HepG2 (cell line): ENCODE data around the gene RPS6KC1. TPM values are rescaled to one million over a fixed set of nuclear protein-coding genes. Genes with fewer than 3 reads are reported as not detected.

Source experiments
- ATAC-seq: fragments of 200-7000 bp; cut with Tn5 transposase; 3 replicates; pipeline ENCODE4 v1.9.1; 2020; ENCODE audit warnings: mild to moderate bottlenecking, moderate library complexity
- BruUV-seq: library from RNA; stranded (reverse); fragments of 400-500 nt; replicated peaks from 2 replicates; lab custom pipeline; 2021; lab: Mats Ljungman, UMichigan
- CTCF ChIA-PET: fragments of 300-600 bp; formaldehyde crosslinking; extraction: SDS; loops from one replicate; lab custom pipeline; 2021; ENCODE audit warnings: low total read pairs, inconsistent platforms, low intra/inter-chr PET ratio; lab: Yijun Ruan, JAX
- POLR2A ChIA-PET: fragments of 350-600 bp; sonication (Branson Sonifier 250); formaldehyde crosslinking; loops from one replicate; lab custom pipeline; 2020; ENCODE audit warnings: antibody characterized with exemption, inconsistent platforms; lab: Yijun Ruan, JAX
- DNase-seq: peaks from one replicate; pipeline ENCODE4 v3.0.0-alpha.2; 2015; ENCODE audit warnings: low spot score
- FAIRE-seq: peaks from 3 replicates; lab custom pipeline; 2011; peaks lifted over from hg19 to GRCh38; lab: Jason Lieb, UNC
- H2AFZ ChIP-seq: one replicate; pipeline ENCODE4 v1.6.1; 2011; ENCODE audit warnings: low read length, inconsistent platforms
- H3K27ac ChIP-seq: fragments of 300-600 bp; 3 replicates; pipeline ENCODE4 v1.8.0; 2011; ENCODE audit warnings: mixed run types, mild to moderate bottlenecking, mixed read lengths, low read length, inconsistent platforms; ENCODE audit not compliant: insufficient read depth; ENCODE audit errors: extremely low read length
- H3K27me3 ChIP-seq, 2 experiments: fragments of 200-600 bp in 1 of 2; 2 replicates in 1 of 2; 3 replicates in 1 of 2; pipeline versions ENCODE4 v1.6.0 to v1.8.0; 2011; ENCODE audit warnings: low read length in 2 of 2, mild to moderate bottlenecking in 2 of 2, moderate library complexity in 2 of 2, inconsistent platforms in 1 of 2; ENCODE audit not compliant: insufficient read depth in 2 of 2, control insufficient read depth in 1 of 2
- H3K36me3 ChIP-seq, 2 experiments: fragments of 200-600 bp in 1 of 2; replicated peaks in 1 of 2; 2 replicates in 1 of 2; 3 replicates in 1 of 2; pipeline versions ENCODE4 v1.5.1 to v1.8.0; 2011; ENCODE audit warnings: low read length in 2 of 2, inconsistent platforms in 1 of 2; ENCODE audit not compliant: insufficient read depth in 2 of 2, control insufficient read depth in 1 of 2
- H3K4me1 ChIP-seq: 2 replicates; pipeline ENCODE4 v1.5.1; 2012; ENCODE audit warnings: low read length, inconsistent platforms; ENCODE audit not compliant: insufficient read depth
- H3K4me2 ChIP-seq: 2 replicates; pipeline ENCODE4 v1.6.0; 2011; ENCODE audit warnings: low read depth, low read length, inconsistent platforms
- H3K4me3 ChIP-seq, 3 experiments: fragments of 200-600 bp in 1 of 3; sonication (generic), shearing (Covaris generic) in 1 of 3; replicated peaks in 1 of 3; 2 replicates each; pipeline ENCODE4 v1.5.1; 2011 to 2016; ENCODE audit warnings: low read length in 3 of 3, inconsistent platforms in 2 of 3, low read depth in 2 of 3, mild to moderate bottlenecking in 2 of 3, control low read depth in 1 of 3, mixed read lengths in 1 of 3; ENCODE audit not compliant: insufficient read depth in 1 of 3
- H3K79me2 ChIP-seq: one replicate; pipeline ENCODE4 v1.6.1; 2011; ENCODE audit warnings: low read length, inconsistent platforms; ENCODE audit not compliant: insufficient read depth
- H3K9ac ChIP-seq: 2 replicates; pipeline ENCODE4 v1.6.0; 2011; ENCODE audit warnings: mild to moderate bottlenecking, low read depth, low read length, inconsistent platforms; ENCODE audit not compliant: insufficient read depth
- H3K9me3 ChIP-seq: 2 replicates; pipeline ENCODE4 v1.5.1; 2012; ENCODE audit warnings: mild to moderate bottlenecking, low read length
- H4K20me1 ChIP-seq: 2 replicates; pipeline ENCODE4 v1.6.0; 2011; ENCODE audit warnings: inconsistent platforms, mild to moderate bottlenecking, low read length, moderate library complexity; ENCODE audit not compliant: insufficient read depth
- HDAC2 ChIP-seq: sonication (generic); formaldehyde crosslinking; IDR thresholded peaks from 2 replicates; pipeline ENCODE4 v1.4.0; 2020; ENCODE audit warnings: missing genetic modification reagents
- ZHX2 ChIP-seq, 2 experiments: sonication (generic) in 1 of 2; formaldehyde crosslinking in 1 of 2; IDR thresholded peaks; 2 replicates each; pipeline versions ENCODE4 v1.6.1 to v1.9.0; 2014 to 2022; ENCODE audit warnings: antibody characterized with exemption in 1 of 2, borderline replicate concordance in 1 of 2, inconsistent platforms in 1 of 2, low read depth in 1 of 2, missing genetic modification reagents in 1 of 2
- ZNF234 ChIP-seq: sonication (generic); formaldehyde crosslinking; conservative IDR thresholded peaks from 2 replicates; pipeline ENCODE4 v1.5.1; 2020; ENCODE audit warnings: mild to moderate bottlenecking, missing genetic modification reagents
- ZNF530 ChIP-seq: sonication (generic); formaldehyde crosslinking; IDR thresholded peaks from 2 replicates; pipeline ENCODE4 v1.5.0; 2020; ENCODE audit warnings: low read depth, mild to moderate bottlenecking, missing genetic modification reagents
- WGBS: methylation state at CpG from one replicate; pipeline ENCODE4 v1.1.6; 2017; ENCODE audit warnings: low lambda C conversion rate; 5-methylcytosine and 5-hydroxymethylcytosine counted together
- in situ Hi-C: cut with HindIII; loops from 2 replicates; pipeline ENCODE4 v1.10.0; 2017; ENCODE audit warnings: low pct_unique_long_range_greater_than_20kb; ENCODE audit not compliant: extremely low pct_ligation_motif_present
- intact Hi-C: fragments of 100-400 bp; cut with micrococcal nuclease; formaldehyde crosslinking; loops from one replicate; pipeline ENCODE4 v1.10.0; 2022; ENCODE audit not compliant: unreplicated experiment
- polyA plus RNA-seq, 8 experiments: library from polyadenylated mRNA; depleted of rRNA in 3 of 8; stranded (reverse) in 7 of 8; unstranded in 1 of 8; fragments of >200 nt; fragmentation: Illumina TruSeq in 4 of 8; extraction: Trizol in 4 of 8; gene quantifications; 2 replicates each; pipeline versions ENCODE4 v1.2.1 to v1.2.3, GENCODE V29; 2011 to 2016; ENCODE audit warnings: low read depth in 4 of 8, missing spikeins in 1 of 8, mixed read lengths in 1 of 8; ENCODE audit not compliant: insufficient read depth in 1 of 8
- total RNA-seq, 5 experiments: library from RNA; depleted of rRNA; stranded (reverse); fragments of >200 nt; fragmentation: Illumina TruSeq; extraction: Trizol; gene quantifications; 2 replicates each; pipeline ENCODE4 v1.2.3, GENCODE V29; 2016; ENCODE audit warnings: low read depth in 1 of 5

Gene RPS6KC1
- total and polyA plus RNA-seq, 2 of the 13 experiments (the other 11 are each of a cell fraction or from before 2014, with no cell fraction given): 11.0 to 25.2 TPM

- intact Hi-C loops: loop anchor here (5.0 to 10.0 kb wide), 4 partner anchors 123 to 1205 kb away; no protein-coding TSS in a partner anchor
- Histone ChIP-seq H3K4me3 (no peak overlapping the region), H3K36me3 (no peaks in the 10 kb centered on the region; a peak in 1 of 5 replicates), H3K9me3 (no peaks in the 10 kb centered on the region), H3K27me3 (no peaks in the 10 kb centered on the region), H4K20me1 (no peaks in the 10 kb centered on the region), H3K9ac (no peak overlapping the region), H3K4me2 (no peak overlapping the region), H3K79me2 (no peaks in the 10 kb centered on the region), H2AFZ (no peak overlapping the region)
- 100% methylated on average over 2 of the region's 2 CpGs for WGBS
- BruUV-seq: no TSS peak
- CTCF ChIA-PET: no interaction called here
- in situ Hi-C loops: loop anchor here (10.0 kb wide), 1 partner anchor 1005 kb away; no protein-coding TSS in a partner anchor
- DNase-seq (no peak), FAIRE-seq (no peak)
- POLR2A ChIA-PET: no interaction called here
- TF ChIP-seq ZNF530 (CRISPR knock-in tag): no peak
- TF ChIP-seq, all 625 proteins: peak for 0
- no peak for ATAC-seq
- Histone ChIP-seq H3K27ac (no peak overlapping the region), H3K4me1 (peaks cover 19% of the 10 kb centered on the region)
Observed at GRCh38 chr1:213119794-213120193, 68.8 kb downstream of the RPS6KC1 start.

- no peak overlapping the region for H3K4me2 ChIP-seq
- in situ Hi-C loops: loop anchor here (10.0 kb wide), 1 partner anchor 1004 kb away; no protein-coding TSS in a partner anchor
- no peak for FAIRE-seq
Observed at GRCh38 chr1:213120386-213120785, 69.3 kb downstream of the RPS6KC1 start.

More at GRCh38 chr1:213120386-213120785, 69.3 kb downstream of the RPS6KC1 start:
- ChIA-PET POLR2A (no interaction called here), CTCF (no interaction called here)
- WGBS: 98% methylated on average over 3 of the region's 3 CpGs
- Histone ChIP-seq H3K79me2 (no peaks in the 10 kb centered on the region), H3K9ac (no peak overlapping the region), H3K4me1 (peaks cover 19% of the 10 kb centered on the region), H3K27ac (no peak overlapping the region), H3K36me3 (no peaks in the 10 kb centered on the region; a peak in 1 of 5 replicates), H2AFZ (no peak overlapping the region), H3K4me3 (no peak overlapping the region), H3K27me3 (no peaks in the 10 kb centered on the region), H3K9me3 (no peaks in the 10 kb centered on the region), H4K20me1 (no peaks in the 10 kb centered on the region)
- ATAC-seq (no peak), DNase-seq (no peak)
- intact Hi-C loops: loop anchor here (5.0 to 10.0 kb wide), 4 partner anchors 122 to 1204 kb away; no protein-coding TSS in a partner anchor
- TF ChIP-seq HDAC2 (CRISPR knock-in tag) (no peak), ZNF234 (CRISPR knock-in tag) (no peak), ZHX2 (IDR thresholded peaks at IDR 0.05; ENCODE audit: low read depth) (no peak), ZHX2 (CRISPR knock-in tag; IDR thresholded peaks at IDR 0.05; ENCODE audit: borderline replicate concordance) (no peak)
- no TSS peak for BruUV-seq
